ENCODE results near the gene SWSAP1. TPM values are rescaled to one million over a fixed set of nuclear protein-coding genes. Genes with fewer than 3 reads are reported as not detected.

SWSAP1 gene
- total RNA-seq, 2 donors from 2014 or later = 2.2 to 2.8 TPM

DNA sequence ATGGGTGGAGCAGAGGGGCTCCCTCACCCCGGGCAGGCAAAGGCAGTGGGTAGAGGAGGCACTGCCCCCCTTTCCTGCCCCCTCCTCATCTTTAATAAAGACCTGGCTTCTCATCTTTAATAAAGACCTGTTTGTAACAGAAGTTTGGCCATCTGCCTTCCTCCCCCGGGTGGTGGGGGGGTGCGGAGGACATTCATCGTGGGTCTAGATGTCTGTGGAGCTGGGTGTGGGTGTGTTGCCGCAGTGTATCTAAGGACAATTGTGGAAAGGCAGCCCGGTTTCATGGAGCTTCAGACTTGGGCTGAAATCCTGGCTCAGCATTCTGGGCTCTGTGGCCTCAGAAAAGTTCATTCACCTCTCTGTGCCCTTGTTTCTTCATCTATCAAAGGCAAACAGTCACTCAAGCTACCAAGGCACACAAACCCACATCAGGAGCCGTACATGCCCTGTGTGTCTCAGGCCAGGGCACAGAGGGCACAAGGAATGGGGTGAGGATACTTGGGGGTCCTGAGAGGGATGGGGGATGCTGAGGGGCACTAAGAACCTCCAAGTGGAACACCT lies 8.8 kb upstream of the SWSAP1 start:
- no peaks in the 10 kb centered on the region for H3K9me3 Mint-ChIP-seq
- Histone ChIP-seq H3K4me1 (ENCODE audit: control insufficient read depth, insufficient read depth, low read length) (no peaks in the 10 kb centered on the region), H3K36me3 (ENCODE audit: control insufficient read depth, insufficient read depth, low read length) (no peaks in the 10 kb centered on the region), H3K4me3 (ENCODE audit: low read length) (no peak overlapping the region), H3K27ac (ENCODE audit: low read depth, low read length) (no peak overlapping the region), H3K9me3 (ENCODE audit: control insufficient read depth, low read length) (no peaks in the 10 kb centered on the region), H3K9ac (ENCODE audit: extremely low read depth, low read length, poor library complexity, severe bottlenecking) (no peak overlapping the region), H3K27me3 (ENCODE audit: control insufficient read depth, insufficient read depth, low read length, poor library complexity, severe bottlenecking) (peaks cover 6% of the 10 kb centered on the region)
- peaks cover 8% of the 10 kb centered on the region for H3K36me3 Mint-ChIP-seq (ENCODE audit: low read depth)
- H3K27me3 Mint-ChIP-seq (ENCODE audit: insufficient read depth) = peaks cover 10% of the 10 kb centered on the region
- TF ChIP-seq, protein P1, sequence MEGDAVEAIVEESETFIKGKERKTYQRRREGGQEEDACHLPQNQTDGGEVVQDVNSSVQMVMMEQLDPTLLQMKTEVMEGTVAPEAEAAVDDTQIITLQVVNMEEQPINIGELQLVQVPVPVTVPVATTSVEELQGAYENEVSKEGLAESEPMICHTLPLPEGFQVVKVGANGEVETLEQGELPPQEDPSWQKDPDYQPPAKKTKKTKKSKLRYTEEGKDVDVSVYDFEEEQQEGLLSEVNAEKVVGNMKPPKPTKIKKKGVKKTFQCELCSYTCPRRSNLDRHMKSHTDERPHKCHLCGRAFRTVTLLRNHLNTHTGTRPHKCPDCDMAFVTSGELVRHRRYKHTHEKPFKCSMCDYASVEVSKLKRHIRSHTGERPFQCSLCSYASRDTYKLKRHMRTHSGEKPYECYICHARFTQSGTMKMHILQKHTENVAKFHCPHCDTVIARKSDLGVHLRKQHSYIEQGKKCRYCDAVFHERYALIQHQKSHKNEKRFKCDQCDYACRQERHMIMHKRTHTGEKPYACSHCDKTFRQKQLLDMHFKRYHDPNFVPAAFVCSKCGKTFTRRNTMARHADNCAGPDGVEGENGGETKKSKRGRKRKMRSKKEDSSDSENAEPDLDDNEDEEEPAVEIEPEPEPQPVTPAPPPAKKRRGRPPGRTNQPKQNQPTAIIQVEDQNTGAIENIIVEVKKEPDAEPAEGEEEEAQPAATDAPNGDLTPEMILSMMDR (conservative IDR thresholded peaks at IDR 0.05) = no peak
- no peak for DNase-seq
- 94 to 96% methylated on average over 3 to 7 of the region's 7 CpGs for WGBS, 2 experiments (ENCODE audit: insufficient coverage in 1 of 2, insufficient read length in 1 of 2)
- no peak overlapping the region for H3K4me3 Mint-ChIP-seq
- no peaks in the 10 kb centered on the region for H3K4me1 Mint-ChIP-seq
- no peak overlapping the region for H3K27ac Mint-ChIP-seq

DNA sequence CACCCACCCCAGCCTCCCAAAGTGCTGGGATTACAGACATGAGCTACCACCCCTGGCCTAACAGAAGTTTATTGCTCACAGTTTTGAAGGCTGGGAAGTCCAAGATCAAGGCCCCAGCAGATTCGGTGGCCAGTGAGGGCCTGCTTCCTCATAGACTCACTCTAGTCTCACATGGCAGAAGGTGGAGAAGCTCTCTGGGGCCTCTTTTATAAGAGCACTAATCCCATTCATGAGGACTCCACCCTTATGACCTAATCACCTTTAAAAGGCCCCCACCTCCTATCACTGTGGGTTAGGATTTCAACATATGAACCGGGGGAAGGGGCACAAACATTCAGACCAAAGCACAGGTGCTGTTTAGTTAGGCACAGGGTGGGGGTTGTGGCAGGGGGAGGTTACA lies 6.9 kb upstream of the SWSAP1 start:
- Histone ChIP-seq H3K27ac (ENCODE audit: low read depth, low read length) (no peak overlapping the region), H3K36me3 (ENCODE audit: control insufficient read depth, insufficient read depth, low read length) (no peaks in the 10 kb centered on the region), H3K4me1 (ENCODE audit: control insufficient read depth, insufficient read depth, low read length) (no peaks in the 10 kb centered on the region), H3K9me3 (ENCODE audit: control insufficient read depth, low read length) (no peaks in the 10 kb centered on the region), H3K27me3 (ENCODE audit: control insufficient read depth, insufficient read depth, low read length, poor library complexity, severe bottlenecking) (no peaks in the 10 kb centered on the region), H3K4me3 (ENCODE audit: low read length) (no peak overlapping the region), H3K9ac (ENCODE audit: extremely low read depth, low read length, poor library complexity, severe bottlenecking) (no peak overlapping the region)
- TF ChIP-seq, protein P1 (conservative IDR thresholded peaks at IDR 0.05) = no peak
- Mint-ChIP-seq H3K27ac (no peak overlapping the region), H3K4me3 (no peak overlapping the region), H3K27me3 (ENCODE audit: insufficient read depth) (no peaks in the 10 kb centered on the region), H3K9me3 (no peaks in the 10 kb centered on the region), H3K36me3 (ENCODE audit: low read depth) (peaks cover 14% of the 10 kb centered on the region), H3K4me1 (no peaks in the 10 kb centered on the region)
- 86 to 90% methylated on average over 1 to 2 of the region's 2 CpGs for WGBS, 2 experiments (ENCODE audit: insufficient coverage in 1 of 2, insufficient read length in 1 of 2)
- DNase-seq = no peak

DNA sequence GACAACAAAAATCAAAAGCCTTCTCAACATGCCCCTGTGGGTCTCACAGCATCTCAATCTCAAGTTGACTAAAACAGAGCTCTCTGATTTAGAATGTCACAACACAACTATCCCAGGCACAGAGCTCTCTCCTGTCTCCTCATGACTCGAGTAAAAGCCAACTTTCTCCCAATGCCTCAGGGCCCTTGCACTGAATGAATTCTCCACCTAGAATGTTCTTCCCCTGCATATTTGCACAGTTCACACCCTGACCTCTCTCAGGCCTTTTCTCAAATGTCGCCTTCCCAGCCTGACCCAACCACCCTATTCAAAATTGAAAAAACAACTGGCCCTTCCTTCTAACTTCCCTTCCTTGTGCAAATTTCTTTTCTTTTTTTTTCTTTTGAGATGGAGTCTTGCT lies 3.7 kb upstream of the SWSAP1 start:
- Mint-ChIP-seq H3K9me3 (no peaks in the 10 kb centered on the region), H3K27me3 (ENCODE audit: insufficient read depth) (no peaks in the 10 kb centered on the region), H3K4me3 (no peak overlapping the region), H3K36me3 (ENCODE audit: low read depth) (peaks cover 14% of the 10 kb centered on the region), H3K4me1 (no peaks in the 10 kb centered on the region), H3K27ac (no peak overlapping the region)
- no peak for DNase-seq
- WGBS, 2 experiments (ENCODE audit: insufficient coverage in 1 of 2, insufficient read length in 1 of 2) = 91 to 94% methylated on average over 2 of the region's 2 CpGs
- no peaks in the 10 kb centered on the region for H3K36me3 ChIP-seq (ENCODE audit: control insufficient read depth, insufficient read depth, low read length)
- H3K9ac ChIP-seq (ENCODE audit: extremely low read depth, low read length, poor library complexity, severe bottlenecking) = no peak overlapping the region
- no peaks in the 10 kb centered on the region for H3K9me3 ChIP-seq (ENCODE audit: control insufficient read depth, low read length)
- no peaks in the 10 kb centered on the region for H3K27me3 ChIP-seq (ENCODE audit: control insufficient read depth, insufficient read depth, low read length, poor library complexity, severe bottlenecking)
- TF ChIP-seq, protein P1 (conservative IDR thresholded peaks at IDR 0.05) = no peak
- peaks cover 4% of the 10 kb centered on the region for H3K4me1 ChIP-seq (ENCODE audit: control insufficient read depth, insufficient read depth, low read length)
- no peak overlapping the region for H3K4me3 ChIP-seq (ENCODE audit: low read length)
- H3K27ac ChIP-seq (ENCODE audit: low read depth, low read length) = no peak overlapping the region
